HG03432 (cell line): Measurements from ENCODE around the gene VWA8.

Experiments used
- ATAC-seq: cut with Tn5 transposase; IDR thresholded peaks from one replicate; pipeline ENCODE4 v1.9.1; 2021; ENCODE audit warnings: mild to moderate bottlenecking, moderate library complexity; ENCODE audit not compliant: unreplicated experiment

VWA8 gene

DNA sequence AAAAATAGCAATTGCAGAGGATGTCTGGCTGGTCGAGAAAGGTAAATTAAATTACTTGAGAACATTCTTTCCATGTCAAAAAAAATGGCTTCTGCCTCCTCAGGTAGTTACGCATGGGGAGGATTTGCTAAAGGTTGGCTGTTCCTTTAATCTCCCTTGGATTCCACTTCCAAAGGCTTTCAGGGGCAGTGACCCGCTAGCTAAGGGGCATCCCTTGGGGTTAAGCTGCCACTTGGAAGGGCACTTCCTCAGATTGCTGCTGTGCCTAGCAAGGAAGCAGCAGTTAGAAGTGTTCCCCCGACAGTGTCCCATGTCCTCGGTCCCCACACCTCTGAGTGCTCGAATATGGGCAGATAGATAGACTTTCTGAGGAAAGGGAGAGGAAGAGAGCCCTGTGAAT is 395.1 kb downstream of the VWA8 start:
- ATAC-seq = no peak

GRCh38 chr13:41565216-41565615 is 395.7 kb downstream of the VWA8 start:
- ATAC-seq = no peak

DNA sequence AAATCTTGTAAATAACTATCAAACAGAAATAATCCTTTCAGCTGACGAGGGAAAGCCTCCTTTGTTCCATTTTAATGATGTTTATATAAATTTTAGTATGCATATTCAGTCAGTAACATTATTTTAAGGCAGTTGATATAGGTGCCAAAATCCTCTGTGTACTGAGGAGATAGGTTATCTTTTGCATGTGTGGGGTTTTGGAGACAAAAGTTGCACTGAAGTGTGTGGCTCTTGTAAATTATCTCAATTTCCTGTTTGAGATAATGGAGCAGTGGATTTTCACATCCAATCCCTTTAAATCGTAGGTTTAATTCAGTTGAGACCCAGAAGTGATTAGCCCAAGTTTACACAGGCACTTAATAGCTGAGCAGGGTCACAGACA is 396.9 kb downstream of the VWA8 start:
- no peak for ATAC-seq

DNA sequence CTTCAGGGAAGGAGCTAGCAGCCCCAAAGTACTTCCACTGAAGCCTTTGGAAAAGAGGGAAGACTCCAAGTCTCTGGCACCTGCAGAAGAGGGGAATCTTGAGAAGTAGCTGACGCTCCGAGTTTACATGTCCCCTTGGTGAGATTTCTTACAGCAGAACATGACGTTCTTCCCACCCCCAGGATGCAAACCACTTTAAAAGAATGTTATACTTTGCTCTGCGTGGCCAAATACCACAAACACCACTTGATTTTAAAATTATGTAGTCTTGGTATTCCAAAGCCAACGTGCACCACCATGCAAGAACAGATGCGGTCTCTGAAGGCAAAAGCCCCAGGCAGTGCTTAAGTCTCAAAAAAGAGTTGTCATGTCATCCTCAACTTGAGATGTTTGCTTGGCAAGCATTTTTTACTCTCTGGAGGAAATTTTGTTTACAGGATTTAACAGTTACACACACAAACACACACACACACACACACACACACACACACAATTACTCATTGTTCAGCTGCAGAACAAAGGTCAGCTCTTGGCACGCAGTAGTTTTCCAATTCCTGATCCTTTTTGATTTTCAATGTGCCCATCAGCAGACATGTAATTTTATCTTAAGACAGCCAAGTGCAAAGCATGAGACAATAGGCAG is 397.4 kb downstream of the VWA8 start:
- ATAC-seq = no peak

DNA sequence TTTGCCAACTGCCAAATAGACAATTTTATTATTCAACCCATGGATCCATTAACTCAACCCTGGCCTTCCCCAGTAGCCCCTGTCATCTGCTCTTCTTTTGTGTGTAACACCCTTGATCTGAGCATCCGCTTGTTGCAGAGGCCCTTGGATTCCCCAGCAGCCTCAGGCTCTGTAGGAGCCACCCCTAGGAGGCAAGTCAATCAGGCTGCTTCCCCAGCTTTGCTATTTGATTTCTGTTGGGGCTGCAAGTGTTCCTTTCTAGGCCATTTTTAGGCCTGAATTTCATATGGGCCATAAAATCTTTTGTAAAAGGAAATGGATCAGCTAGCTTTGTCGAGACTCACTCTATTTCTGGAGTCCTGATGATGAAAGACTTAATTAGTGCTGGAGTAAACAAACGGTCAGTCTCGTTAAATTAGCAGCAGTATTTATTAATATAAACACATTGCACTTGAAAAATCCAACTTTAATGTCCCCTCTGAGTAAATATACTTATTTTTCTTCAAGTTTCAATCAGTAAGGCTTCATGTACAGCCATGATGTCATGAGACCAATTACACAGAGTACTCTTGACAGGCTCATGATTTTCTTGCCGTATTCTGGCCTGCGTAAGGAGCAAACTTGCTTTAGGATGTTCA is 398.2 kb downstream of the VWA8 start:
- no peak for ATAC-seq

DNA sequence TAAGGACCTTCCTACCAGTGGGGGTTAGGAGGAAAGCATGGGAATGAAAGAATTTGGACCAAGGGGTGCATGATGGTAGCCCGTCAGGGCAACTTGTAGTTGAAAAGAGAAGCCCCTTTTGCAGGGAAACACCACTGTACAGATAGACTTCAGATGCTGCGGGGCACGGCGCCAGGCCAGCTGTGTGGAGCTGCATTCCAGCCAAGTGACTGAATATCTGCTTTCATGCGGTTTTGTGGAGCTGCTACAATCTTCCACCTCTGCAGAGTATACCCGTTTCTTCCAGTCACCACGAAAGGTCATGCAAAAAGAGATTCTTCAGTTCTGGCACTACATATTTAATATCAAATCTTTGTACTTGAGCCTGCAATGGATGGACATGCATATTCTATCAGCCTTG is 398.8 kb downstream of the VWA8 start:
- no peak for ATAC-seq

DNA sequence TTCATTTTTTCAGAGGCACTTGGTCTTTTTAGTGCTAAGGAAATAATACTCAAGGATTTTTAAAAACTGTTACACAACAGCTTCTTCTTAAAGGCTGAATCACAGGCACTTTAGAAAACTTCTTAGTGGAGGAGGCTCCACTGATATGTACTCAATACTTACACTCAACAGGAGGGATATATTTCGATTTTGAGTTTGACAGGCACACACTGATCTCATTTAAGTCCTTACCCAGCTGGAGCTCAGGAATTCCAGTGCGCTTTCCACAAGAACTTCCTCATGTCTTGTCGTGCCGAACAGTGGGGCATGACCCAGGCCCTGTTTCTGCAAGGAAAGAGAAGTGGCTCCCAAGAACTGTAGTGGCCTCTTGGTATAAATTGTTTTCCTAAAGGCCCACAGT is 399.7 kb downstream of the VWA8 start:
- ATAC-seq = no peak

GRCh38 chr13:41558781-41559560 is 401.9 kb downstream of the VWA8 start:
- no peak for ATAC-seq

DNA sequence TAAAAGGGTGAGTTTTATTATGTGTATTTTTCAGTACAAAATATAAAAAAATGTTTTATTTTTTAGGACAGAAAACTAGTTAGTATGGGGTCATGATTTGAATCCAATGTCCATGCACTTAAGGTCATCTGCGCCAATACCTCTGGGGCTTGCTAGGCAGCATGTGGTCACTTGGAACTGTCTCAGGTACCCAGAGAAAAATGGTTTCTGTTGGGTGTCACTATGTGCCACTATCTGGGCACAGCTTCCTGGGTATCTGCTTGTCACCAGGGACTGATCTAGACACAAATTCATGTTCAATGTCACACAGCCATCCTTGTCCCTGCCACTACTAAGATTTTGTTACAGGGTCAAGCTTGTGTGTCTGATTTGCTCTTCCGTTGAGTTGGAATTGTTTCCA is 403.2 kb downstream of the VWA8 start:
- ATAC-seq = no peak

- ATAC-seq = peak; percentile 84
Measured at GRCh38 chr13:41554626-41555386, 406.1 kb downstream of the VWA8 start.

- ATAC-seq = no peak
Measured at GRCh38 chr13:41554180-41554579, 406.7 kb downstream of the VWA8 start.

DNA sequence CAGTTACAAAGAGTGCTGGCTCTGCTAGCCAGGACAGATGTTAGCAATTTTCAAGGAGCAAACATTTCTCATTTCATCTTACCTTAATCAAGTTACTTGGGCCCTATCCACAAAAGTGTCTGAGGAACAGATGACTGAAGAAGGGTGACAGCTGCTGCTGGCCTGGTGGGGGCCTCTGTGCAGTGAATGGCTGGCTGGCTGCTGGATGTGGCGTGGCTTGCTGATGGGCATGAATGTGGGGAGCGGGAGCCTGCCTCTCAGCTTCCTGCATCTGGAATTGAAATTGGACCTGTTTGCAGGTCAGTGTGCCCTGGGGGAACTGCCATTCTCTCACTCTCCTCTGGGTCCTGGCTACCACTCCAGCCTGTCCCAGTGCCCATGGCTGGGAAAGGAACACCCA is 408.9 kb downstream of the VWA8 start:
- ATAC-seq = no peak

DNA sequence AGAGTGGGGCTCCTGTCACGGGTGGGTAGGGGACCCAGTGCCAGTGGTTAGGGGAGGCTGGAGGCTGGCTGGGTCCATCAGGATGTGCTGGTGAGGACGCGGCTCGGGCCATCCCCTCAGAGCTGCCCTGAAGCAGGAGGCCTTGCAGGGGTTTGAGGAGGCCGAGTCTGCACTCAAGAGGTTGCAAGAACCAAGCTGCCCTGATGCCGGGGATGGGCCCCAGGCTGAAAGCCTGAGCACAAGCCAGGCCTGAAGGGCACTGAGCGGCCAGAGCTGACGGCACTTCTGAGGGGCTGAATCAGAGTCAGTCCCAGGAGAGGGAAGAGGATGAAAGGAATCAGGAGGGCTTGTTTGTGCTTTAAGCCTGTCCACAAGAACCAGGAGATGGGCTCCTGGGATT is 410.6 kb downstream of the VWA8 start:
- no peak for ATAC-seq

DNA sequence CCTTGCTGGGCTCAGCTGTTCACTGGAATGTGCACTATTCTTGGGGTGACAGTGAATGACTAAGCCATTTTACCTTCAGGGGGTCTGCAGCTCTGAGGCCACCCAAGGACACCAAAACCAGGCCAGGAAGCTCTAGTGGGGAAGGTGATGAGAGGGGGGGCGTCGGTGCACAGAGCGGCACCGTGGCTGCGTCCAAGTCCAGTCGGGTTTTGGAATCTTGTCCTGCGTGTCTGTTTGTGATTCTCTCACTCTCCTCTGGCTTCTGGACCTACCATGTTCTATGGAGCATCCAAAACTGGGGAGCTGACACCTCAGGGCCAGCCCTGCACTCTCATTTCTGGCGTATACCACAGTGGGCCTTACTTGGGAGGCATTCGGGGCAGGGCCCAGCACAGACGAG is 411.4 kb downstream of the VWA8 start:
- no peak for ATAC-seq

- no peak for ATAC-seq
Measured at GRCh38 chr13:41548910-41549309, 412.0 kb downstream of the VWA8 start.

GRCh38 chr13:41548031-41548430 is 412.9 kb downstream of the VWA8 start:
- ATAC-seq = no peak

DNA sequence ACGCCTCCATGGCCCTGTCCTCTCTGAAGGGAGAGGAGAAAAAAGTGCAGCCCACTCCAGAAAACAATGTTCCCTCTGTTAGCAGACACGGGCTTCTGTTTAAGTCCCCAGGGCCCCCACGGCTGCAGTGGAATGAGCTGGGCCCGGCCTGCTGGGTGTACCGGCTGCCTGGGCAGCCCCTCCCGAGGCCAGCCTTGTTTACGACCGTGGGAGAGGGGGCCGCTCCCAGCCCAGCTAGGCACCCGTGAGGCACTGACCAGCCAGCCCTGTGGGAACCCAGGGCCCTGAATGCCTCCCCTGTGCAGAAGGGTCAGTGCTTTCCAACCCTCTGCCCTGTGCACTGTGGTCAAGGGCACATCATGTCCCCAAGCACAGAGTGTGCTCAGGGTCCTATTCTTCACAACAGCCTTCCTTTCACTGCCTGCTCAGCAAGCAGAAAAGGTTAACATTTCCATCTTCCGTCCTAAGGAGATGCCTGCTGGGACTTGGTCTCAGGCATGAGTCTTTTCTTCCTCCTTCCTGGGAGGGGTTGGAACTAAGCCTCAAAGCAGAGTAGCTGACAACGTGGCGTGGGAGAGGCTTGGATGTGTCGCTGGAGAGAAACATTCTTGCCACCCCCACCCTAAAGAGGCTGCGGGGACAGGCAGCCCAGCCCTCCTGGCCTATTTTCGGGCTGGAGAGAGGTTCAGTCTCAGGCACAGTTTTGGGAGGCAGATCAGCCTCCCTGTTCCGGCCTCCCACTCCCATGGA is 413.5 kb downstream of the VWA8 start:
- ATAC-seq = no peak

- ATAC-seq = no peak
Measured at GRCh38 chr13:41546372-41547190, 414.3 kb downstream of the VWA8 start.

DNA sequence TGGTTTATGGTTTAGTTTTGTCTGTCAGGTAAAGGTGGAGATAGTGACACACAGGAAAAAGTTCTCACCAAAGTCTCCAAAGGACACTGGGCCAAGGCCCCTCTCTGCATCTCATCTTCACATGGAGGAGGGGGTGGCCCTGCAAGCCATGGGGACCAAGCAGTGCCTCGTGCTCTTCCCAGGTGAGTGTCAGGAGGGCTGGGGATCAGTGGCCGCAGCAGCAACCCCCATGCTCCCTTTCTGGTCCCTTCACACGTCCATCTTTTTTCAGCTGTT is 415.5 kb downstream of the VWA8 start:
- ATAC-seq = no peak

DNA sequence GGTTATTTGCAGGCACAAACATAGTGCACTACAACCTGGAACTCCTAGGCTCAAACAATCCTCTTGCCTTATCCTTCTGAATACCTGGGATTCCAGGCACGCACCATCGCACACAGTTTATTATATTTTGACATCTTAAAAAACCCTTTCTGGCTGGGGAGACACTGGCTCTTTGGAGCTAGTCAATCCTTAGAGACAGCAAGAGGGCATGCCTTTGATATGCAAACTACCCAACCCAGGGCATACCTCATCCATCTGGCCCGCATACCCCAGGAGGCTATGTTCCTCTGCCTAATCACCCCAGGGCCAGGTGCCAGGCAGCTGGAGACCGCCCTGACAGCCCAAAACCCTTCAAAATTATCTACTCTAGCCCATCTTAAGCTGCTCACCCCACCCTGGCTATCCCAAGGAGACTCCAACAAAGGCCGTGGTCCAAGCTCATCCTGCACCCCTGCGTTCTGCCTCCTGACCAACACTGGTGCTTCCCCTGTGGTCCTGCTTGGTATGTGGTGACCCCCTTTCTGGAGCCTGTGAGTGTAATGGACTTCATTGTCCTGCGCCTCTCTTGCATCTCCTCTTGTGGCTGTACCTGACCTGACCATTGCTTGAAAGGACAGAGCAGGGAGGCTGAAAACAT is 417.1 kb downstream of the VWA8 start:
- ATAC-seq = no peak
